ENCODE results near the gene C14orf132.
A peak's percentile ranks its signal among the peaks of the same experiment; 100 is the strongest.

C14orf132 gene

DNA sequence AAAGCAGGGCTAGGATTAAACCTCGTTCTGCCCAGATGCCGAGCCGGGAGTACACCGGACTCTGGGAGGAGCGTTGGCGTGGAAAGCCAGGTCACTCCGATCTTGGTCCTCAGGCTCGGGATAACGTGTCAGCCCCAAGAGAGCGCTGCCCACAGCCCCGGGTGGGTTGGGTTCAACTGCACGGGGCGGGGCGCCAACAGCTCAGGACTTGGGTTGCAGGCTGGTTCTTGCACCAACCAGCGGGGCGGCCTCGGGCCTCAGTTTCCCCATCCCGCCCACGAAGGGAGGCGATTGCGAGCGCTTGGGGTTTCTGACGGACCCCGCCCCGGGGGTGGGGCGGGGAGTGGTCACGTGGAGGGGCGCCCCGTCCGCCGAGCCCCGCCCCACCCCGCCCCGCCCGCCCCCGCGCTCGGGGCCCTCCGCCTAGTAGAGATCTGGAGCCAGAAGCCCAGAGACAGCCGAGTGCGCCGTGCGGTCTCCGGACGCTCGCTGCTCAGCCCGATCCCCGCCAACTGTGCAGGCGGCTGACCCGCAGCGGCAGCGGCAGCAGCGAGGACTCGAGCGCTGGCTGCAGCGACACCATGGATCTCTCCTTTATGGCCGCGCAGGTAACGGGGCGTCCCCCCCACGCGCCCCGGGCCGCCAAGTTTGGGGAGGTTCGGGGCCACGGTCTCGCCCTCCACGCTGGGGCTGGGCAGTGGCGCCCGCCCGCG lies at the start of gene C14orf132:
Gene C14orf132 (plus strand): TSS at position 443 of the 713 bp plus-strand sequence. CDS start 139 bp downstream, at position 582.
- peak; percentile 48 for DNase-seq (ENCODE audit: low read depth)
- TF ChIP-seq, protein P1, sequence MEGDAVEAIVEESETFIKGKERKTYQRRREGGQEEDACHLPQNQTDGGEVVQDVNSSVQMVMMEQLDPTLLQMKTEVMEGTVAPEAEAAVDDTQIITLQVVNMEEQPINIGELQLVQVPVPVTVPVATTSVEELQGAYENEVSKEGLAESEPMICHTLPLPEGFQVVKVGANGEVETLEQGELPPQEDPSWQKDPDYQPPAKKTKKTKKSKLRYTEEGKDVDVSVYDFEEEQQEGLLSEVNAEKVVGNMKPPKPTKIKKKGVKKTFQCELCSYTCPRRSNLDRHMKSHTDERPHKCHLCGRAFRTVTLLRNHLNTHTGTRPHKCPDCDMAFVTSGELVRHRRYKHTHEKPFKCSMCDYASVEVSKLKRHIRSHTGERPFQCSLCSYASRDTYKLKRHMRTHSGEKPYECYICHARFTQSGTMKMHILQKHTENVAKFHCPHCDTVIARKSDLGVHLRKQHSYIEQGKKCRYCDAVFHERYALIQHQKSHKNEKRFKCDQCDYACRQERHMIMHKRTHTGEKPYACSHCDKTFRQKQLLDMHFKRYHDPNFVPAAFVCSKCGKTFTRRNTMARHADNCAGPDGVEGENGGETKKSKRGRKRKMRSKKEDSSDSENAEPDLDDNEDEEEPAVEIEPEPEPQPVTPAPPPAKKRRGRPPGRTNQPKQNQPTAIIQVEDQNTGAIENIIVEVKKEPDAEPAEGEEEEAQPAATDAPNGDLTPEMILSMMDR (conservative IDR thresholded peaks at IDR 0.05; ENCODE audit: control insufficient read depth, insufficient read depth, low read depth, low read length): no peak
- H3K4me3 ChIP-seq (ENCODE audit: control insufficient read depth, low read depth, low read length): peak within 1 kb of the TSS; percentile 65

DNA sequence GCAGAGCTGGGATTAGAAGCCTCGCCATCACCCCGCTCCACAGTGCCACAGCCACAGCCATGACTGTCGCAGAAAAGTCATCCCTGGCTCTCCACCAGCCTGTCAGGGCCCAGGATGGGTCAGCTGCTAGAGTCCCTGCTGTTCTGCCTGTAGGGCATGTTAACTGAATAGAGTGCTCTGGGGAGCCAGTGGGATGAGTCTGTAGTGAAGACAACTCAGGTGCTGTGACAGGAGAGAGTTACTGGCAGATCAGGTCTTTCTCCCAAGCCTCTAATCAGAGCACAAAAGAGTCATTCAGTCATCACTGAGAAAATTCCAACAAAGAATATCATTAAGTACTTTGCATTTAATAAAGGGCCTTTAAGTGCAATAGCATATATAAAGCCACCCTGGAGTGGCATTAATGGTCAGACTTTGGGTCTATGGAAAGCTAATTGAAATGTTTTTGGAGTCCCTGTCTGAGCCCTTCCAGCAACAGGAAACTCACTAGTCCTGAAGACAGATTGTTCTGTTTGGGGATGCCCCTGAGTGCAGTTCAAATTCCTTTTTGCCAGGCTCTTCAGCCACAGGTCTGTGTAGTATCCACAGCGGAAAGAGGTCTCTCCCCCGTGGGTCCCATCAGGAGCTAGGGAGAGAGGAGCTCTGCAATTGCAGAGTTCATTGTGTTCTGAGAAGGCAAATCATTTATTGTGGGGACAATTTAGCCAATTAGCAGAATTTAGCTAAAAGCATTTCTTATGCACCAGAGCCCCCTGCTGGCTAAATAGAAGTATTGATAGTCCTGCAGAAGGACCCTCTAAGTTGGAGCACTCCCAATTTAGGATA lies 45.2 kb upstream of the C14orf132 start:
- DNase-seq (ENCODE audit: low read depth): peak; percentile 67
- no peak overlapping the region for H3K4me3 ChIP-seq (ENCODE audit: control insufficient read depth, low read depth, low read length)
- TF ChIP-seq, protein P1 (conservative IDR thresholded peaks at IDR 0.05; ENCODE audit: control insufficient read depth, insufficient read depth, low read depth, low read length): peak; percentile 83

DNA sequence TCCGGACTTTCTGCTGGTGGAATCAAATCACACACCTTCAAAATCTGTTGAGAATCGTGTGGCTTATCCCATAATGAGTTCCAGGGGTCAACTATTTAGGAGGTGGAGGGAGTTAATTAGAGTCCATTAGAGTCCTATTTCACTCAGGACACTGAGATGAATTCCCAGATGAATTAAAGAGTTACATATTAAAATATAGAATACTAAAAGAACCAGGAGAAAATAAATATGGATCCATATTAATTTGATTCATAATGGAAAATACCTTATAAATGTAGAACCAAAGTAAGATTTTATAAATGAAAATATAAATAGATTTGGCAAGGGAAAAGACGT lies 44.6 kb upstream of the C14orf132 start:
- no peak for DNase-seq (ENCODE audit: low read depth)
- no peak overlapping the region for H3K4me3 ChIP-seq (ENCODE audit: control insufficient read depth, low read depth, low read length)
- TF ChIP-seq, protein P1 (conservative IDR thresholded peaks at IDR 0.05; ENCODE audit: control insufficient read depth, insufficient read depth, low read depth, low read length): no peak

DNA sequence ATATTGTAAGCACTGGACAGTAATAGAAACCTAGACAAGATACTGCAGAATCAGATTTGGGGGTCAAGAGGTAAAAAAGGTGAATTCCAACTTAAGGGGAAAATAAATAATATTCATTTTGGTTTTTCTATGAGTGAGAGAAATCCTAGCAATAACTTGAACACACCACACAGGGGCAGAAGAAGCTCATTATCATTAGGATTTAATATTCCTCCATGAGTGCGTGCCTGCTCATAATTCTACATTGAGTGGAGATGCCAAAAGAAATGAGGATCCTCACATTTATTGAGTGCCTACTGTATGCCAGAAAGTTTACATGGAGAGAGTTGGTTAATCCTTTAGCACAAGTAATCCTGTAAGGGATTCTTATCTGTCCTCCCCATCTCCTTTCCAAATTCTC lies 40.5 kb upstream of the C14orf132 start:
- peak; percentile 52 for DNase-seq (ENCODE audit: low read depth)

DNA sequence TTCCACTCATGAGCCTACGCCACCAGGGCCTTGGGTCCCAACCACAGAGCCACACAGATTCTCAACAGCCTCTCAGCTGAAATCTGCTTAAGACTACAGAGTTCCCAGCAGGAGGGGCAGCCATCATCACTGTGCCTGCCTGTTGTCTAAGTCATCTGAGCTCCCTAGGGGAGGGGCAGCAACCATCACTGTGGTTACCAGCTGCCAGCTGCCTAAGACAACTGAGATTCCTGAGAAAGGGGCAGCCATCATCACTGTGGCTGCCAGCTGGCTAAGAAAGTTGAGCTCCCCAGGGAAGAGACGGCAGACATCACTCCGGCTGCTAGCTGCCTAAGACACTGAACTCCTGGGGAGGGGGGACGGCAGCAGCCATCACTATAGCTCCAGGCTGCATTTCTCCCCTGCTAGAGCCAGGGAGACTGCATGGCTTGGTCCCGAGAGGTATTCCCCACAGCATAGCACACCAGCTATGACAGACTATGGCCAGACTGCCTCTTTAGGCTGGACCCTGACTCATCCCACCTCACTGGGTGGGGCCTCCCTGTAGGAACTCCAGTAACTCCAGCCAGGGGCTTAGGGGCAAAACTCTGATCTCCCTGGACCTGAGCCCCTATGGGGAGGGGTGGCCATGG lies 37.2 kb upstream of the C14orf132 start:
- TF ChIP-seq, protein P1 (conservative IDR thresholded peaks at IDR 0.05; ENCODE audit: control insufficient read depth, insufficient read depth, low read depth, low read length): no peak
- no peak overlapping the region for H3K4me3 ChIP-seq (ENCODE audit: control insufficient read depth, low read depth, low read length)
- DNase-seq (ENCODE audit: low read depth): no peak

More for the DNA sequence above, 40.5 kb upstream of the C14orf132 start:
- TF ChIP-seq, protein P1 (conservative IDR thresholded peaks at IDR 0.05; ENCODE audit: control insufficient read depth, insufficient read depth, low read depth, low read length): peak; percentile 49
- no peak overlapping the region for H3K4me3 ChIP-seq (ENCODE audit: control insufficient read depth, low read depth, low read length)

DNA sequence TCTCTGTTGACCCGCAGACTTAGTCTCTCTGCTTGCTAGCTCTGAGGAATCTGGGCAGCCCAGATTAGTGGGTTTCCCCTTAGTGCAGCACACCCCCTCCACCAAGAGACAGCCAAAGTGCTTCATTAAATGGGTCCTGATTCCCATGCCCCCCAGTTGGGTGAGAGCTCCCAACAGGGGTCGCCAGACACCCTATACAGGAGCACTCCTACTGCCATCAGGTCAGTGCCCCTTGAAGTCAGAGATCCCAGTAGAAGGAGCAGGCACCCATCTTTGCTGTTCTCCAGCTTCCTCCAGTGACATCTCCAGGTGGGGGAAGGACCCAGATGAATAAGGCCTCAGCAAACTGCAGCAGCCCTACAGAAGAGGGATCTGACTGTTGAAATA lies 36.7 kb upstream of the C14orf132 start:
- no peak overlapping the region for H3K4me3 ChIP-seq (ENCODE audit: control insufficient read depth, low read depth, low read length)
- TF ChIP-seq, protein P1 (conservative IDR thresholded peaks at IDR 0.05; ENCODE audit: control insufficient read depth, insufficient read depth, low read depth, low read length): no peak
- DNase-seq (ENCODE audit: low read depth): no peak

Data from fibroblast of mammary gland (primary cell).